KMS-11 (cell line): ENCODE data around the gene RELT.

Source experiments
- H2AFZ ChIP-seq: fragments of 200-600 bp; sonication (generic); 2 replicates; pipeline ENCODE4 v1.6.1; 2016; ENCODE audit warnings: antibody characterized with exemption, mixed run types, low read depth
- H3K27ac ChIP-seq: fragments of 200-600 bp; sonication (generic); 2 replicates; pipeline ENCODE4 v1.6.1; 2016; ENCODE audit warnings: mild to moderate bottlenecking, mixed run types
- H3K27me3 ChIP-seq: fragments of 200-600 bp; sonication (generic); 2 replicates; pipeline ENCODE4 v1.6.1; 2017; ENCODE audit warnings: mild to moderate bottlenecking, low read depth, mixed run types, moderate library complexity; ENCODE audit not compliant: insufficient read depth
- H3K36me3 ChIP-seq: fragments of 200-600 bp; sonication (generic); 2 replicates; pipeline ENCODE4 v1.6.1; 2017; ENCODE audit warnings: mild to moderate bottlenecking, mixed run types; ENCODE audit not compliant: insufficient read depth
- H3K4me1 ChIP-seq: fragments of 200-600 bp; sonication (generic); 2 replicates; pipeline ENCODE4 v1.6.1; 2016; ENCODE audit warnings: mild to moderate bottlenecking, low read depth, mixed run types; ENCODE audit not compliant: poor library complexity, severe bottlenecking
- H3K4me2 ChIP-seq: fragments of 200-600 bp; sonication (generic); 2 replicates; pipeline ENCODE4 v1.7.0; 2016; ENCODE audit warnings: mild to moderate bottlenecking, mixed run types
- H3K4me3 ChIP-seq: fragments of 200-600 bp; sonication (generic); IDR thresholded peaks from 2 replicates; pipeline ENCODE4 v1.6.1; 2017; ENCODE audit warnings: low read depth, low read length, mixed read lengths; ENCODE audit not compliant: insufficient read depth
- H3K79me2 ChIP-seq: fragments of 200-600 bp; sonication (generic); 2 replicates; pipeline ENCODE4 v1.6.1; 2016; ENCODE audit warnings: low read depth, mixed run types; ENCODE audit not compliant: insufficient read depth
- H3K9ac ChIP-seq: fragments of 200-600 bp; sonication (generic); 2 replicates; pipeline ENCODE4 v1.6.1; 2016; ENCODE audit warnings: mild to moderate bottlenecking, mixed run types
- H4K20me1 ChIP-seq: fragments of 200-600 bp; sonication (generic); 2 replicates; pipeline ENCODE4 v1.6.1; 2016; ENCODE audit warnings: mild to moderate bottlenecking, mixed run types; ENCODE audit not compliant: insufficient read depth
- CTCF ChIP-seq: fragments of 200-600 bp; sonication (generic); conservative IDR thresholded peaks from 2 replicates; pipeline ENCODE4 v1.6.1; 2017; ENCODE audit warnings: low read depth, mild to moderate bottlenecking, antibody characterized with exemption, low read length, moderate library complexity, mixed read lengths

The RELT gene

DNA sequence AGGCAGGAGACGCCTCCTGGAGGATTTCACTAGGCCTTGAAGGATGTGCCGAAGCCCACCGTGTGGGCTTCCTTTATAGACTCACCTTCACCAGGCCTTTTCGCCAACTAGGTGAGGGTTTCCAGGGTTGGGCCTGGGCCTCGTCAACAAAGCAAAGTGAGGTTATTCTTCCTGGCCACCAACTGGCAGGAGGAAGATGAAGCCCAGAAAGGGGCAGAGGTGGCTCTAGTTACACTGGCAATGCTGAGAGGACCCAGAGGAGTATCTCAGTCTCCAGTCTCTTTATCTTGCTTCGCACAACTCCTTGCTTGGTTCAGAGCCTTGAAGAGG is 404 bp upstream of the RELT start:
- Histone ChIP-seq H3K4me2 (peak overlapping the region; percentile 33), H2AFZ (peak overlapping the region; percentile 70), H3K27ac (no peak overlapping the region)

GRCh38 chr11:73376803-73377629 is 817 bp downstream of the RELT start:
- Histone ChIP-seq H3K4me2 (peak overlapping the region; percentile 82), H3K4me3 (no peak overlapping the region), H3K9ac (peak overlapping the region; percentile 88), H3K79me2 (peaks cover 13% of the 10 kb centered on the region; the same call in 1 of the 2 replicates), H3K36me3 (no peaks in the 10 kb centered on the region), H2AFZ (peak overlapping the region; percentile 70), H4K20me1 (no peaks in the 10 kb centered on the region), H3K27ac (peak overlapping the region; percentile 60), H3K4me1 (peaks cover 24% of the 10 kb centered on the region), H3K27me3 (no peaks in the 10 kb centered on the region)
- no peak for TF ChIP-seq CTCF

More for the DNA sequence above, 404 bp upstream of the RELT start:
- Histone ChIP-seq H3K79me2 (peaks cover 13% of the 10 kb centered on the region; the same call in 1 of the 2 replicates), H4K20me1 (no peaks in the 10 kb centered on the region), H3K9ac (no peak overlapping the region), H3K4me3 (no peak overlapping the region), H3K27me3 (no peaks in the 10 kb centered on the region), H3K4me1 (peaks cover 22% of the 10 kb centered on the region), H3K36me3 (no peaks in the 10 kb centered on the region)
- TF ChIP-seq CTCF, result no peak

DNA sequence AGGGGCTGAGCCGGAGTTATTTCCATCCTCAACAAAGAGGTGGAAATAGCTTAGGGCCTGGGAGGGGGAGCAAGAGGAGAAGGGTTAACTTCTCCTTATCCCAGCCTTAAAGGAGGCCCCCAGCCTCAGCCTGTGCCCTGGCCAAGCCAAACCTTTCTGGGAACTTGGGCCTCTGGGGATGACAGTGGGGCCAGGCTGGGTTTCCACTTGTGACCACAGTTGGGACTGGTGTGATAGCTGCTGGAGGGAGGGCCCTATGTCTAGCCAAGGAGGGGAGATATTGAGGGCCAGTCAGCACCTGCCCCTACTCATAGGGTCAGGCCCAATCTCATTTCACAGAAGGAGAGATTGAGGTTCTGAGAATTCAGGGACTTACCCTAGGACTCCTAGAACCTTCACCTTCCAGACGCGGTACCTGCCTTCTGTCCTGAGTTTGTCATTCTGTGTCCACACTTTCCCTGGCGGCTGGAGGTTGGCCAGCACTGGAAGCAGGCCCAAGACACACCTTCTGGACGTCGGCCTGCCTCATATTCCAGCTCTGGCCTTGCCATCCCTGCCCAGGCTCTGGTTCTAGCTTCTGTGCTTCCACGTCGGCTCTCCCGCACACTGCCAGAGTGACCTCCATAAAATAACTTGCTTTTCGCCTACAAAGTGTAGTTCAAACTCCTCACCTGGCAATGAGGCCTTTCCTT is 3.1 kb downstream of the RELT start:
- no peak for TF ChIP-seq CTCF
- Histone ChIP-seq H3K79me2 (peaks cover 13% of the 10 kb centered on the region; the same call in 1 of the 2 replicates), H3K27ac (no peak overlapping the region), H3K4me1 (peaks cover 47% of the 10 kb centered on the region), H3K36me3 (no peaks in the 10 kb centered on the region), H3K4me2 (no peak overlapping the region), H3K27me3 (no peaks in the 10 kb centered on the region), H2AFZ (no peak overlapping the region), H3K4me3 (no peak overlapping the region), H3K9ac (no peak overlapping the region), H4K20me1 (no peaks in the 10 kb centered on the region)

- Histone ChIP-seq H3K27me3 (no peaks in the 10 kb centered on the region), H3K27ac (no peak overlapping the region), H3K4me2 (no peak overlapping the region), H4K20me1 (no peaks in the 10 kb centered on the region), H3K9ac (no peak overlapping the region), H3K4me3 (no peak overlapping the region), H3K36me3 (no peaks in the 10 kb centered on the region), H3K4me1 (peaks cover 55% of the 10 kb centered on the region), H2AFZ (no peak overlapping the region), H3K79me2 (peaks cover 15% of the 10 kb centered on the region; the same call in 1 of the 2 replicates)
- no peak for TF ChIP-seq CTCF
Measured at GRCh38 chr11:73380331-73380730, 4.1 kb downstream of the RELT start.
